ENCODE data around the gene SPACA5B.
"Not testable (repeated sequence)": the region's sequence is repeated elsewhere in the genome, so short reads cannot be mapped to it uniquely, and the experiment has no call there.

The SPACA5B gene

GRCh38 chrX:48130326-48130725 is at the start of gene SPACA5B:
SPACA5B (plus strand) TSS chrX:48130626; CDS start chrX:48130688, 62 bp downstream.
- DNase-seq (ENCODE audit: low spot score) = not testable (repeated sequence)

GRCh38 chrX:48083212-48083611 is 47.2 kb upstream of the SPACA5B start:
- peak; percentile 78 for DNase-seq (ENCODE audit: low spot score)

GRCh38 chrX:48083706-48084105 is 46.7 kb upstream of the SPACA5B start:
- no peak for DNase-seq (ENCODE audit: low spot score)

GRCh38 chrX:48086082-48086481 is 44.3 kb upstream of the SPACA5B start:
- DNase-seq (ENCODE audit: low spot score) = no peak

GRCh38 chrX:48090123-48090522 is 40.3 kb upstream of the SPACA5B start:
- no peak for DNase-seq (ENCODE audit: low spot score)

GRCh38 chrX:48092558-48092957 is 37.9 kb upstream of the SPACA5B start:
- DNase-seq (ENCODE audit: low spot score) = not testable (repeated sequence)

GRCh38 chrX:48101443-48101842 is 29.0 kb upstream of the SPACA5B start:
- no peak for DNase-seq (ENCODE audit: low spot score)

GRCh38 chrX:48102874-48103374 is 27.5 kb upstream of the SPACA5B start:
- DNase-seq (ENCODE audit: low spot score) = no peak

- DNase-seq (ENCODE audit: low spot score) = no peak
These were observed 22.7 kb upstream of the SPACA5B start for GRCh38 chrX:48107717-48108116.

- not testable (repeated sequence) for DNase-seq (ENCODE audit: low spot score)
These were observed 5.1 kb upstream of the SPACA5B start for GRCh38 chrX:48125286-48125685.

GRCh38 chrX:48132308-48132844 is 1.9 kb downstream of the SPACA5B start:
- DNase-seq (ENCODE audit: low spot score) = not testable (repeated sequence)

GRCh38 chrX:48139076-48139475 is 8.7 kb downstream of the SPACA5B start:
- DNase-seq (ENCODE audit: low spot score) = not testable (repeated sequence)

GRCh38 chrX:48141810-48142508 is 11.5 kb downstream of the SPACA5B start:
- not testable (repeated sequence) for DNase-seq (ENCODE audit: low spot score)

- not testable (repeated sequence) for DNase-seq (ENCODE audit: low spot score)
These were observed 12.3 kb downstream of the SPACA5B start for GRCh38 chrX:48142697-48143096.

GRCh38 chrX:48153769-48154168 is 23.3 kb downstream of the SPACA5B start:
- DNase-seq (ENCODE audit: low spot score) = no peak

GRCh38 chrX:48154796-48155195 is 24.4 kb downstream of the SPACA5B start:
- DNase-seq (ENCODE audit: low spot score) = no peak

GRCh38 chrX:48156014-48156413 is 25.6 kb downstream of the SPACA5B start:
- no peak for DNase-seq (ENCODE audit: low spot score)

GRCh38 chrX:48165241-48165640 is 34.8 kb downstream of the SPACA5B start:
- no peak for DNase-seq (ENCODE audit: low spot score)

GRCh38 chrX:48166322-48166721 is 35.9 kb downstream of the SPACA5B start:
- DNase-seq (ENCODE audit: low spot score) = not testable (repeated sequence)

GRCh38 chrX:48179691-48180090 is 49.3 kb downstream of the SPACA5B start:
- no peak for DNase-seq (ENCODE audit: low spot score)

GRCh38 chrX:48180811-48181210 is 50.4 kb downstream of the SPACA5B start:
- no peak for DNase-seq (ENCODE audit: low spot score)

GRCh38 chrX:48181882-48182281 is 51.5 kb downstream of the SPACA5B start:
- DNase-seq (ENCODE audit: low spot score) = not testable (repeated sequence)

All from AG20443 (cell line).